HG03439 (cell line): ENCODE results near the gene INPP5F.

ENCODE experiments used
- ATAC-seq: cut with Tn5 transposase; IDR thresholded peaks from one replicate; pipeline ENCODE4 v1.9.1; 2021; ENCODE audit warnings: mild to moderate bottlenecking, moderate library complexity; ENCODE audit not compliant: unreplicated experiment

The INPP5F gene, protein sequence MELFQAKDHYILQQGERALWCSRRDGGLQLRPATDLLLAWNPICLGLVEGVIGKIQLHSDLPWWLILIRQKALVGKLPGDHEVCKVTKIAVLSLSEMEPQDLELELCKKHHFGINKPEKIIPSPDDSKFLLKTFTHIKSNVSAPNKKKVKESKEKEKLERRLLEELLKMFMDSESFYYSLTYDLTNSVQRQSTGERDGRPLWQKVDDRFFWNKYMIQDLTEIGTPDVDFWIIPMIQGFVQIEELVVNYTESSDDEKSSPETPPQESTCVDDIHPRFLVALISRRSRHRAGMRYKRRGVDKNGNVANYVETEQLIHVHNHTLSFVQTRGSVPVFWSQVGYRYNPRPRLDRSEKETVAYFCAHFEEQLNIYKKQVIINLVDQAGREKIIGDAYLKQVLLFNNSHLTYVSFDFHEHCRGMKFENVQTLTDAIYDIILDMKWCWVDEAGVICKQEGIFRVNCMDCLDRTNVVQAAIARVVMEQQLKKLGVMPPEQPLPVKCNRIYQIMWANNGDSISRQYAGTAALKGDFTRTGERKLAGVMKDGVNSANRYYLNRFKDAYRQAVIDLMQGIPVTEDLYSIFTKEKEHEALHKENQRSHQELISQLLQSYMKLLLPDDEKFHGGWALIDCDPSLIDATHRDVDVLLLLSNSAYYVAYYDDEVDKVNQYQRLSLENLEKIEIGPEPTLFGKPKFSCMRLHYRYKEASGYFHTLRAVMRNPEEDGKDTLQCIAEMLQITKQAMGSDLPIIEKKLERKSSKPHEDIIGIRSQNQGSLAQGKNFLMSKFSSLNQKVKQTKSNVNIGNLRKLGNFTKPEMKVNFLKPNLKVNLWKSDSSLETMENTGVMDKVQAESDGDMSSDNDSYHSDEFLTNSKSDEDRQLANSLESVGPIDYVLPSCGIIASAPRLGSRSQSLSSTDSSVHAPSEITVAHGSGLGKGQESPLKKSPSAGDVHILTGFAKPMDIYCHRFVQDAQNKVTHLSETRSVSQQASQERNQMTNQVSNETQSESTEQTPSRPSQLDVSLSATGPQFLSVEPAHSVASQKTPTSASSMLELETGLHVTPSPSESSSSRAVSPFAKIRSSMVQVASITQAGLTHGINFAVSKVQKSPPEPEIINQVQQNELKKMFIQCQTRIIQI

GRCh38 chr10:119725828-119726675 lies at the start of gene INPP5F:
INPP5F (plus strand) TSS chr10:119726050; CDS start chr10:119726263, 213 bp downstream.
- ATAC-seq = peak; percentile 91

- ATAC-seq = no peak
Measured at GRCh38 chr10:119677126-119677525, 48.7 kb upstream of the INPP5F start.

- ATAC-seq = no peak
Measured at GRCh38 chr10:119677904-119678755, 47.7 kb upstream of the INPP5F start.

DNA sequence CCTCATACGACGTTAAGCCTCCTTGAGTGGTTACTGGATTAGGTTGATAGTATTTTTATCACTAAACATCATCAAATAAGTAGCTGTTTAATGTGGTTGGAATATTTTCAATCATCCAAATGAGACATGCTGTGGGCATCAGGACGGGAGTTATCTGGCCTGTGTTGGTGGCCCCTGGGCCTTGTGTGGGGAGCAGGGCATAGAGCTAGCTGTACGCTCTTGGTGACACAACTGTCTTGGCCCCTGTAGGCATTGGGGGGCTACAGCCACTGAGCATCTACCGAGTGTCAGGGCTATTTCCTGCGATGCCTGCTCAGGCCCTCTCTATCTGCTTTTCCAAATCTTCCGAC lies 46.4 kb upstream of the INPP5F start:
- no peak for ATAC-seq

- no peak for ATAC-seq
Measured at GRCh38 chr10:119680050-119680449, 45.8 kb upstream of the INPP5F start.

DNA sequence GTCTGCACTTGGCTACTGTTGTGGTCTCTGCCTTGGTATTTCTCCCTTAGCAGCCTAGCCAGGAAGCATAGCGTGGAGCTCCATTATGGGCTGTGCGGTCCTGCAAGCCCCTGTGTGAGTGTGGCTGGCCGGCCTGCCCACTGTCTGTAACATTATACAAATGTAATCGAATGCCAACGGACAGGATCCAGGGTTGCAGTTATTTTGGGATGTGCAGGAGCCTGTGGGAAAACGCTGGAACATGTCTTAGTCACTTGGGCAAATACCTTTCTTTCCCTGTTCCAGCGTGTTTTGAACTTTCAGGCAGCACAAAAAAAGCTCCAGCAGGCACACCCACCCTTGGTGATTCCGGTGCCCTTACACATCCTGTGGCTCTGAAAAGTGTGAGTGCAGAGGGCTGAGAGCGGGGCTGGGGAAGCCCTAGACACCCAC lies 45.2 kb upstream of the INPP5F start:
- ATAC-seq = no peak

DNA sequence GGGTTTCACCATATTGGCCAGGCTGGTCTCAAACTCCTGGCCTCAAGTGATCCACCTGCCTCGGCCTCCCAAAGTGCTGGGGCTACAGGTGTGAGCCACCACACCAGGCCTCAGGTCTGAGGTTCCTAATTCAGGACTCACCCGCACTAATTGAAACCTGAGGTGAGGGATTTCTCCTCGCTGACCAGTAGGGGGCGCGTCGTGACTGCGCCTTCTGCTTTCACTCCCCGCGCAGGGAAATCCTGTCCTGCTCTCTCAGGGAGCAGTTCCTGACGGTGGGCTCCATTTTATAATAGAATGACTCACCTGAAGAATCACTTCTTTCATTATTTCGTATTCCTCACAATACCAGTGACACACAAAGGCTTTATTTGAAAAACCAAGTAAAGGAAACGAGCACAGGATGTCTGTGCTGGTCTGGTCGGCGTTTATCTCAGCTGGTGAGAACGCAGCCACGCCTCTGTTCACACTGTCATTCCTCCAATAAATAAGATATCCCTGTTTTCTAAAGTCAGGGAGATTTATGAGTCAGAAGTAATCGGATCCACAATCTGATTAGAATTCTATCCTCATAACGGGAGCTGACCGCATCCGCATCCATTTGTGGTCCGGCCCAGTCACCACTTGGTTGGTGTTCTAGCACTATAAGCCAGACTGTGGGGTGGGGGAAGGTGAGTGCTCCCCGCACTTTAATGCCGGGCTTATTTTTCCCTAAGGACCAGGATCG lies 39.2 kb upstream of the INPP5F start:
- peak; percentile 65 for ATAC-seq

DNA sequence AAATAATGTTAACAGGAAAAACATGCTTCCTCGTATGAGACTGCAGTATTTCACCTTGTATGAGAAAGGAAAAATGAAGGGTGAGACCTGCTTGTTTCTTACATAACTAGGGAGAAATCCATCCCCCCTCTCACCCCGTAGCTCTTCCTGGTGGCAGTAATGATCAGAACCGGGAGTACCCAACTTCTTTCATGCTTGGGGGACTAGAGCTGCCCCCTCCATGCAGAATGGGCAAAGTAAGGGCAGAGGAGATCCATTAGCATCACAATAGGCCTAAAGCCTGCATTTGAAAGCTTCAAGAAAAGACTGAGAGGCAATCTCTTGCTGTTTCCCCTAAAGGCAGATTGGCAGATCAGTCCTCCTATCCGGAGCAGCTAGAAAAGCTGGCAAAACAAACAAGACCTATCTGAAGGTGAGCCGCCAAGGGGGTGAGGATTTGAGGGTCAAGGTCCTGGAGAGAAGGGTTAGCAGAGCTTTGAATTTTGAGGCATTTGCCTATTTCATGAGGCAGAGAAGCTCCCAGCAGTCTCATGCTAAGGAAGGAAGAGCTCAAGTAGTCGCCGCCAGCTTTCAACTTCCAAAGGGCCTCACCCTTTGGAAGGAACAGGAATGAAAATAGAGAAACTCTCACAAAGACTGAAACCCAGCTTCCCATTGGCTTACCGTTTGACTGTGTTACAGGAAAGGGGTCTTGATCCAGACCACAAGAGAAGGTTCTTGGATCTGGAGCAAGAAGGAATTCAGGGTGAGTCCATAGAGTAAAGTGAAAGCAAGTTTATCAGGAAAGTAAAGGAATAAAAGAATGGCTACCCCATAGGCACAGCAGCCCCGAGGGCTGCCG lies 38.4 kb upstream of the INPP5F start:
- no peak for ATAC-seq

- no peak for ATAC-seq
Measured at GRCh38 chr10:119688033-119688508, 37.8 kb upstream of the INPP5F start.

DNA sequence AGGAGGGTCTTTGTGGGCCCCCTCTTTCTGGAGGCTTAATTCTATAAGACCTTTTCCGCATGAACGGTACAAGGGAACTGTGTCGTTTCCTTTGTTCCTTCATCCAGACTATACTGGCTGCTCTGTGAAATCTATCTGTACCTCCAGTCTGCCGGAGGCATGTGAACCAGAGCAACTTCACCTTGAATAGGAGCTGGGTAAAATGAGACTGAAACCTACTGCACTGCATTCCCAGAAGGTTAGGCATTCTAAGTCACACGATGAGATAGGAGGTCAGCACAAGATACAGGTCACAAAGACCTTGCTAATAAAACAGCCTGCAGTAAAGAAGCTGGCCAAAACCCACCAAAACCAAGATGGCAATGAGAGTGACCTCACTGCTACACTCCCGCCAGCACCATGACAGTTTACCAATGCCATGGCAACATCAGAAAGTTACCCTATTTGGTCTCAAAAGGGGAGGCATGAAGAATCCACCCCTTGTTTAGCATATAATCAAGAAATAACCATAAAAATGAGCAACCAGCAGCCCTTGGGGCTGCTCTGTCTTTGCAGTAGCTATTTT lies 36.8 kb upstream of the INPP5F start:
- ATAC-seq = no peak

DNA sequence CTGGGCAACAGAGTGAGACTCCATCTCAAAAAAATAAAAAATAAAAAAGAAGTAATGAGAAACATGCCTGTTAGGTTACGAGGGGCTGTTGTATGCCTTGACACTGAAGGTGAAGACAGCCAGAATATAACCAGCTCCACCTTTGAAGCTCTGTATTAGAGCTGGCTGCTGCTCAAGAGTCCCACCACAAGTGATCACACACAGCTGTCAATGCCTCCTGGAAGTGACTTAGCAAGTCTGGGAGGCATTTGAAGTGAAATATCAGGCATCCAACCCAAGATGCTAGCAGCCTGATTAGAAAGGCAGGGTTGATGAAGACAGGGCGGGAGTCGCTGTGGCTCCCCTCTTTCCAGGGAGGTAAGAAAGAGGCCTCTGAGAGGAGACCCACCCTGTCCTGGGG lies 34.1 kb upstream of the INPP5F start:
- ATAC-seq = no peak

GRCh38 chr10:119693262-119693957 lies 32.4 kb upstream of the INPP5F start:
- ATAC-seq = no peak

DNA sequence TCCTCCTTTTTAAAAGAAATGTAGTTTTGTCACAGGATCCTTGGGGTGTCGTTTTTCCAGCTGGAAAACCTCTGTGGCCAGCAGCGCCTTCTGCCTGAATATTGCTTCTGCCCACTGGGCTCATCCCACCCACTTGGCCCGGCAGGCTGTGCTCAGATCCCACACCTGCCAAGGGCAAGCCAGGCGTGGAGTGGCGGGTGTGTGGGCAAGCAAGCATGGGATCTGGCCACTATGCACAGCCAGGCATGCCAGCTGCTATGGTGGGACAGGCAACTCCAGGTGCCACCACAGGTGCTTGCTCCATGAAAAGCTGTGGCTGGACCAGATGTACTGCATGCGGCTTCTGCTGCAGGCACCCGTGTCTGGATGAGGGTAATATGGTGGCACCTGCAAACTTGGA lies 31.2 kb upstream of the INPP5F start:
- ATAC-seq = no peak

DNA sequence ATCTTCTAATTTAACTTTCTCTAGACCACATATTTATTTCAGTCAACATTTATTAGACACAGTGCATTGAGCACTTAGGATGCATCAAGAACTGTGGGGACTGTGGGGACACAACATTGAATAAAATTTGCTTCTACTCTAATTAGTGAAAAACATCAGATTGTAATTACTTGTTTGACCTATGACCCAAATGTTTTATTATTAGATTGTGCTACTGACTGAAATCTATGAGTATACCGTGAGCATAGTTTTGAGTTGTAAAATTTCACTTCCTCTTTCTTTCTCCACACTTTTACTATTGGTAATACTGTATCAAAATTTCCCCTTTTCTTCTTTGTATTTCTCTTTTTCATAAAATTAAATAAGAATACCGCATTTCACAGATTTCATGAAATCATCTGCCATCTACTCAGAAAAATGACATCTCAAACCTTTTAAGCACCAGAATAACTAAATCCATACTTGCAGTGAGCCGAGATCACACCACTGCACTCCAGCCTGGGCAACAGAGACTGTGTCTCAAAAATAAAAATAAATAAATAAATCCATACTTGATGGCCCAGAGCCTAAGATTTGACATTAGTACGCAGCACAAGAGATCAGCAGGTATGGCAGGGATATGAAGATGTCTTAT lies 25.4 kb upstream of the INPP5F start:
- ATAC-seq = peak; percentile 54

DNA sequence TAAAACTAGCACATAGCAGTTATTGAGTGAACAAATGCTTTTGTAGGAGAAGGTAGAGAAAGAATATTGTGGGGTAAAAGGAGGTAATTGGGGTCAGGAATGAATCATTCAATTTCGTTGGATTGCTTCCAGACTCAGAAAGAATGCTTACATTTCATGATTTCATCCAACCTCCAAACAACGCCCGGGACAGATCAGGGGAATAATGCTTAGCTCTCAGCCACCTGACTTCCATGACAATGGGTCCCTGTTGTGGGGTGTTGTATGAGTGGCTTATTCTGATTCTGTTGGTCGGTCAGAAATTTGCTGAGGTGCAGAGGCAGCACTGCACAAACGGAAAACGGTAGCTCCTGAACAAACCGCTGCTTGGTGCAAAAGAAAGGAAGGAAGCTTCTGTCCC lies 24.0 kb upstream of the INPP5F start:
- no peak for ATAC-seq

DNA sequence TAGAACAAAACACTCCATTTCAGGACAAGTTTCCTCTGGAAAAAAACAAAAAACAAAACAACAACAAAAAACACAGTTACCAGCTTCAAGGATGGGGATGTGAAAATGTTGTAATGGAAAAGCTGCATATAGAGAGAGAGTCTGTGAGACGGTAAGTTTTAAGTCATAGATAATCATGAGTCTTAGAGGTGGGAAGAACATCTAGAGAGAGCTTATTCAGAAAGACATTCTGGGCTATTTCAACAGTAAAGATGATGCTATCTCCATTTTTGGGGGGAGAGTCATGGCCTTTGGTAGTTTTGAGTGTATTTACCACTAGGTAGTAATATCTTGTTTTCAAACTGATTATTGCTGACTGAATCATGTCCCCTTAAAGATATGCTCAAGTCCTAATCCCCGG lies 23.3 kb upstream of the INPP5F start:
- ATAC-seq = no peak
